ENCODE results near the gene FOXD4L1. TPM values are rescaled to one million over a fixed set of nuclear protein-coding genes. Genes with fewer than 3 reads are reported as not detected.
"Not testable (repeated sequence)": the region's sequence is repeated elsewhere in the genome, so short reads cannot be mapped to it uniquely, and the experiment has no call there.

Gene FOXD4L1
- total RNA-seq, 1 experiment from 2014 or later, result not detected

- DNase-seq (ENCODE audit: low spot score); in situ Hi-C loops (cut with HindIII; ENCODE audit: low sequenced_read_pairs): not testable (repeated sequence)
Measured at GRCh38 chr2:113517025-113517424, 18.6 kb downstream of the FOXD4L1 start.

GRCh38 chr2:113520837-113521236, 22.4 kb downstream of the FOXD4L1 start:
- in situ Hi-C loops (cut with HindIII; ENCODE audit: low sequenced_read_pairs); DNase-seq (ENCODE audit: low spot score): not testable (repeated sequence)

GRCh38 chr2:113521492-113521891, 23.0 kb downstream of the FOXD4L1 start:
- in situ Hi-C loops (cut with HindIII; ENCODE audit: low sequenced_read_pairs); DNase-seq (ENCODE audit: low spot score): not testable (repeated sequence)

GRCh38 chr2:113524986-113525385, 26.5 kb downstream of the FOXD4L1 start:
- in situ Hi-C loops (cut with HindIII; ENCODE audit: low sequenced_read_pairs); DNase-seq (ENCODE audit: low spot score): not testable (repeated sequence)

- DNase-seq (ENCODE audit: low spot score); in situ Hi-C loops (cut with HindIII; ENCODE audit: low sequenced_read_pairs): not testable (repeated sequence)
Measured at GRCh38 chr2:113527350-113528045, 29.0 kb downstream of the FOXD4L1 start.

- DNase-seq (ENCODE audit: low spot score); in situ Hi-C loops (cut with HindIII; ENCODE audit: low sequenced_read_pairs): not testable (repeated sequence)
Measured at GRCh38 chr2:113528126-113528525, 29.7 kb downstream of the FOXD4L1 start.

- DNase-seq (ENCODE audit: low spot score); in situ Hi-C loops (cut with HindIII; ENCODE audit: low sequenced_read_pairs): not testable (repeated sequence)
Measured at GRCh38 chr2:113528904-113529303, 30.4 kb downstream of the FOXD4L1 start.

GRCh38 chr2:113532991-113533390, 34.5 kb downstream of the FOXD4L1 start:
- in situ Hi-C loops (cut with HindIII; ENCODE audit: low sequenced_read_pairs), result not testable (repeated sequence)

GRCh38 chr2:113536573-113536972, 38.1 kb downstream of the FOXD4L1 start:
- in situ Hi-C loops (cut with HindIII; ENCODE audit: low sequenced_read_pairs); DNase-seq (ENCODE audit: low spot score): not testable (repeated sequence)

More at GRCh38 chr2:113532991-113533390, 34.5 kb downstream of the FOXD4L1 start:
- not testable (repeated sequence) for DNase-seq (ENCODE audit: low spot score)

- in situ Hi-C loops (cut with HindIII; ENCODE audit: low sequenced_read_pairs); DNase-seq (ENCODE audit: low spot score): not testable (repeated sequence)
Measured at GRCh38 chr2:113540834-113541203, 42.4 kb downstream of the FOXD4L1 start.

GRCh38 chr2:113541204-113541975, 42.9 kb downstream of the FOXD4L1 start:
- in situ Hi-C loops (cut with HindIII; ENCODE audit: low sequenced_read_pairs); DNase-seq (ENCODE audit: low spot score): not testable (repeated sequence)

- in situ Hi-C loops (cut with HindIII; ENCODE audit: low sequenced_read_pairs); DNase-seq (ENCODE audit: low spot score): not testable (repeated sequence)
Measured at GRCh38 chr2:113541976-113542485, 43.6 kb downstream of the FOXD4L1 start.

GRCh38 chr2:113542529-113542928, 44.1 kb downstream of the FOXD4L1 start:
- DNase-seq (ENCODE audit: low spot score); in situ Hi-C loops (cut with HindIII; ENCODE audit: low sequenced_read_pairs): not testable (repeated sequence)

Other genes with a start within 250 kb of the FOXD4L1 start
- not detected in 2 replicates for gene PAX8, start 219.7 kb upstream of the FOXD4L1 start, total RNA-seq (2014; rRNA removed; shearing (Covaris generic))
- gene ZNG1B, start 61.0 kb upstream of the FOXD4L1 start, total RNA-seq (2014; rRNA removed; shearing (Covaris generic)), result 35.3 and 41.7 TPM in 2 replicates
- gene RABL2A, start 128.6 kb downstream of the FOXD4L1 start, total RNA-seq (2014; rRNA removed; shearing (Covaris generic)), result 5.5 and 11.8 TPM in 2 replicates

Data from G401 (cell line).